ENCODE data around the gene SLC15A3.

SLC15A3 gene

GRCh38 chr11:60953781-60954180, 1.8 kb upstream of the SLC15A3 start:
- Histone ChIP-seq H3K27me3 (ENCODE audit: control insufficient read depth, insufficient read depth, low read length) (no peaks in the 10 kb centered on the region), H3K4me1 (ENCODE audit: control insufficient read depth, insufficient read depth, low read length) (peaks cover 9% of the 10 kb centered on the region), H3K9ac (ENCODE audit: low read length) (no peak overlapping the region), H3K36me3 (ENCODE audit: control insufficient read depth, insufficient read depth, low read length) (no peaks in the 10 kb centered on the region), H3K9me3 (ENCODE audit: control insufficient read depth, low read length) (no peaks in the 10 kb centered on the region), H3K4me3 (ENCODE audit: low read length) (no peak overlapping the region)

GRCh38 chr11:60952742-60953170, 780 bp upstream of the SLC15A3 start:
- Histone ChIP-seq H3K4me1 (ENCODE audit: control insufficient read depth, insufficient read depth, low read length) (peaks cover 9% of the 10 kb centered on the region), H3K36me3 (ENCODE audit: control insufficient read depth, insufficient read depth, low read length) (no peaks in the 10 kb centered on the region), H3K27me3 (ENCODE audit: control insufficient read depth, insufficient read depth, low read length) (no peaks in the 10 kb centered on the region), H3K9me3 (ENCODE audit: control insufficient read depth, low read length) (no peaks in the 10 kb centered on the region), H3K9ac (ENCODE audit: low read length) (peak overlapping the region; percentile 59), H3K4me3 (ENCODE audit: low read length) (peak overlapping the region; percentile 1)

- H3K9ac ChIP-seq (ENCODE audit: low read length) = peak overlapping the region; percentile 59
- H3K27me3 ChIP-seq (ENCODE audit: control insufficient read depth, insufficient read depth, low read length) = no peaks in the 10 kb centered on the region
- H3K4me1 ChIP-seq (ENCODE audit: control insufficient read depth, insufficient read depth, low read length) = peaks cover 9% of the 10 kb centered on the region
- peak overlapping the region; percentile 1 for H3K4me3 ChIP-seq (ENCODE audit: low read length)
- no peaks in the 10 kb centered on the region for H3K36me3 ChIP-seq (ENCODE audit: control insufficient read depth, insufficient read depth, low read length)
- no peaks in the 10 kb centered on the region for H3K9me3 ChIP-seq (ENCODE audit: control insufficient read depth, low read length)
Observed at GRCh38 chr11:60951606-60951903, 421 bp downstream of the SLC15A3 start.

- peaks cover 9% of the 10 kb centered on the region for H3K4me1 ChIP-seq (ENCODE audit: control insufficient read depth, insufficient read depth, low read length)
- H3K36me3 ChIP-seq (ENCODE audit: control insufficient read depth, insufficient read depth, low read length) = no peaks in the 10 kb centered on the region
- H3K4me3 ChIP-seq (ENCODE audit: low read length) = no peak overlapping the region
- peak overlapping the region; percentile 59 for H3K9ac ChIP-seq (ENCODE audit: low read length)
- H3K27me3 ChIP-seq (ENCODE audit: control insufficient read depth, insufficient read depth, low read length) = no peaks in the 10 kb centered on the region
- H3K9me3 ChIP-seq (ENCODE audit: control insufficient read depth, low read length) = no peaks in the 10 kb centered on the region
Observed at GRCh38 chr11:60950933-60951605, 907 bp downstream of the SLC15A3 start.

GRCh38 chr11:60950024-60950423, 2.0 kb downstream of the SLC15A3 start:
- H3K36me3 ChIP-seq (ENCODE audit: control insufficient read depth, insufficient read depth, low read length) = no peaks in the 10 kb centered on the region
- H3K27me3 ChIP-seq (ENCODE audit: control insufficient read depth, insufficient read depth, low read length) = no peaks in the 10 kb centered on the region
- no peaks in the 10 kb centered on the region for H3K9me3 ChIP-seq (ENCODE audit: control insufficient read depth, low read length)
- H3K4me1 ChIP-seq (ENCODE audit: control insufficient read depth, insufficient read depth, low read length) = peaks cover 9% of the 10 kb centered on the region
- H3K9ac ChIP-seq (ENCODE audit: low read length) = no peak overlapping the region
- no peak overlapping the region for H3K4me3 ChIP-seq (ENCODE audit: low read length)

GRCh38 chr11:60948250-60948649, 3.7 kb downstream of the SLC15A3 start:
- Histone ChIP-seq H3K4me3 (ENCODE audit: low read length) (no peak overlapping the region), H3K4me1 (ENCODE audit: control insufficient read depth, insufficient read depth, low read length) (peaks cover 13% of the 10 kb centered on the region)

GRCh38 chr11:60947700-60948099, 4.3 kb downstream of the SLC15A3 start:
- no peaks in the 10 kb centered on the region for H3K9me3 ChIP-seq (ENCODE audit: control insufficient read depth, low read length)
- H3K36me3 ChIP-seq (ENCODE audit: control insufficient read depth, insufficient read depth, low read length) = no peaks in the 10 kb centered on the region
- no peaks in the 10 kb centered on the region for H3K27me3 ChIP-seq (ENCODE audit: control insufficient read depth, insufficient read depth, low read length)
- H3K4me3 ChIP-seq (ENCODE audit: low read length) = no peak overlapping the region
- H3K4me1 ChIP-seq (ENCODE audit: control insufficient read depth, insufficient read depth, low read length) = peaks cover 18% of the 10 kb centered on the region
- H3K9ac ChIP-seq (ENCODE audit: low read length) = no peak overlapping the region

More at GRCh38 chr11:60948250-60948649, 3.7 kb downstream of the SLC15A3 start:
- Histone ChIP-seq H3K9me3 (ENCODE audit: control insufficient read depth, low read length) (no peaks in the 10 kb centered on the region), H3K9ac (ENCODE audit: low read length) (no peak overlapping the region), H3K36me3 (ENCODE audit: control insufficient read depth, insufficient read depth, low read length) (no peaks in the 10 kb centered on the region), H3K27me3 (ENCODE audit: control insufficient read depth, insufficient read depth, low read length) (no peaks in the 10 kb centered on the region)

GRCh38 chr11:60946601-60947264, 5.2 kb downstream of the SLC15A3 start:
- Histone ChIP-seq H3K27me3 (ENCODE audit: control insufficient read depth, insufficient read depth, low read length) (no peaks in the 10 kb centered on the region), H3K36me3 (ENCODE audit: control insufficient read depth, insufficient read depth, low read length) (no peaks in the 10 kb centered on the region), H3K4me3 (ENCODE audit: low read length) (no peak overlapping the region), H3K9me3 (ENCODE audit: control insufficient read depth, low read length) (no peaks in the 10 kb centered on the region), H3K4me1 (ENCODE audit: control insufficient read depth, insufficient read depth, low read length) (peaks cover 24% of the 10 kb centered on the region), H3K9ac (ENCODE audit: low read length) (no peak overlapping the region)

- no peaks in the 10 kb centered on the region for H3K9me3 ChIP-seq (ENCODE audit: control insufficient read depth, low read length)
- H3K36me3 ChIP-seq (ENCODE audit: control insufficient read depth, insufficient read depth, low read length) = no peaks in the 10 kb centered on the region
- no peak overlapping the region for H3K4me3 ChIP-seq (ENCODE audit: low read length)
- H3K9ac ChIP-seq (ENCODE audit: low read length) = no peak overlapping the region
- H3K4me1 ChIP-seq (ENCODE audit: control insufficient read depth, insufficient read depth, low read length) = peaks cover 16% of the 10 kb centered on the region
- H3K27me3 ChIP-seq (ENCODE audit: control insufficient read depth, insufficient read depth, low read length) = no peaks in the 10 kb centered on the region
Observed at GRCh38 chr11:60945295-60945667, 6.7 kb downstream of the SLC15A3 start.

- Histone ChIP-seq H3K4me1 (ENCODE audit: control insufficient read depth, insufficient read depth, low read length) (peaks cover 18% of the 10 kb centered on the region), H3K27me3 (ENCODE audit: control insufficient read depth, insufficient read depth, low read length) (no peaks in the 10 kb centered on the region), H3K9me3 (ENCODE audit: control insufficient read depth, low read length) (no peaks in the 10 kb centered on the region), H3K4me3 (ENCODE audit: low read length) (no peak overlapping the region), H3K36me3 (ENCODE audit: control insufficient read depth, insufficient read depth, low read length) (no peaks in the 10 kb centered on the region), H3K9ac (ENCODE audit: low read length) (no peak overlapping the region)
Observed at GRCh38 chr11:60944490-60945294, 7.3 kb downstream of the SLC15A3 start.

GRCh38 chr11:60942970-60943565, 8.9 kb downstream of the SLC15A3 start:
- peaks cover 4% of the 10 kb centered on the region for H3K36me3 ChIP-seq (ENCODE audit: control insufficient read depth, insufficient read depth, low read length)
- H3K4me3 ChIP-seq (ENCODE audit: low read length) = no peak overlapping the region
- no peak overlapping the region for H3K9ac ChIP-seq (ENCODE audit: low read length)
- no peaks in the 10 kb centered on the region for H3K27me3 ChIP-seq (ENCODE audit: control insufficient read depth, insufficient read depth, low read length)
- H3K9me3 ChIP-seq (ENCODE audit: control insufficient read depth, low read length) = no peaks in the 10 kb centered on the region
- H3K4me1 ChIP-seq (ENCODE audit: control insufficient read depth, insufficient read depth, low read length) = peaks cover 21% of the 10 kb centered on the region

GRCh38 chr11:60942219-60942618, 9.8 kb downstream of the SLC15A3 start:
- peaks cover 21% of the 10 kb centered on the region for H3K4me1 ChIP-seq (ENCODE audit: control insufficient read depth, insufficient read depth, low read length)

More at GRCh38 chr11:60942219-60942618, 9.8 kb downstream of the SLC15A3 start:
- Histone ChIP-seq H3K4me3 (ENCODE audit: low read length) (no peak overlapping the region), H3K9me3 (ENCODE audit: control insufficient read depth, low read length) (no peaks in the 10 kb centered on the region), H3K27me3 (ENCODE audit: control insufficient read depth, insufficient read depth, low read length) (no peaks in the 10 kb centered on the region), H3K36me3 (ENCODE audit: control insufficient read depth, insufficient read depth, low read length) (peaks cover 4% of the 10 kb centered on the region), H3K9ac (ENCODE audit: low read length) (no peak overlapping the region)
